ENCODE data around the gene TNFSF11. TPM values are rescaled to one million over a fixed set of nuclear protein-coding genes. Genes with fewer than 3 reads are reported as not detected.
A peak's percentile ranks its signal among the peaks of the same experiment; 100 is the strongest.

Gene TNFSF11
- total RNA-seq, 1 donor from 2014 or later, result not detected

DNA sequence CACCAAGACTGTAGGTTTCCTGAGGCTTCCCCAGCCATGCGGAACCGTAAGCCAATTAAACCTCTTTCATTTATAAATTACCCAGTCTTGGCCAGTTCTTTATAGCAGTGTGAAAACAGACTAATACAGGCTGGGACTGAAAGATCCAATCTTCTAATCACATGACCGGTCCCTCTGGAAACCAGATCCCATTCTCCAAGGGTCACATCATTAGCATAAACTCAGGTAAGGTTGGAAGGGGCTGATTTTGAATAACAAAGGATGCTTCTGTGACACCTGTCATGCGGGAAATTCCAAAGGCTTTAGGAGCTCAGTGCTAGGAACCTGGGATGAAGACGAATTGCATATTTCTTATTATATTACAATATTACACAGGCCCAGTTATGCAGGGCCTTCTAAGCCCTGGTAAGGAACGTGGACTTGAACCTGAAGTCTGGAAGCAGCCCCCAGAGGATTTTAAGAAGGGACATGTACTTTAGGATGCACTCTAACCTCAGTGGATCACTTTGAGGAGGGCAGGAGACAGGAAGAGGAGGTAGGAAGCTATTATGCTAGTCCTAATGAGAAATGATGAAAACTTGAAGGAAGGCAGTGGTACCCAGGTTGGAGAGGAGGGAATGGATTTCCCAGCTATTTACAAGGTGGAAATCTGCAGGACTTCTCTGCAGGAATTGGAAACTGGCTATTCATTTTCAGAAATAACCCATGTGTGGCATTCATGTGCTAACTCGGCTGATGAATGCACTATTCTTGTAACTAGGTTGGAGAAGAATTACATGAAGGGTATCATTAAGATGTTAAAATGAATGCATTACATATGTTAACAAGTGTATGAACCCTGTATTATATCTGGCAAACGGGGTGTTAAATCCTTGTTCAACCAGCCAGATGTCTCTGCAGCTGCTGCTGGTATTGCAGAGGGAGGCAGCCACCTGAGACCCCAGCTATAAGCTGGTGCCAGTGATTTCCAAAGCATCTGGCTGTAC is 19.3 kb downstream of the TNFSF11 start:
- Histone ChIP-seq H3K9me3 (no peaks in the 10 kb centered on the region), H3K4me3 (no peak overlapping the region), H3K4me1 (no peaks in the 10 kb centered on the region), H3K27ac (no peak overlapping the region), H3K36me3 (no peaks in the 10 kb centered on the region), H3K27me3 (no peaks in the 10 kb centered on the region)
- intact Hi-C loops (cut with DNase I), result loop anchor here (10.0 kb wide), 1 partner anchor 1282 kb away; the partner anchor contains the start of genes CCDC122 and LACC1
- no peak for DNase-seq (ENCODE audit: low spot score in 2 of 2)
- no peak for TF ChIP-seq CTCF (IDR thresholded peaks at IDR 0.05)

DNA sequence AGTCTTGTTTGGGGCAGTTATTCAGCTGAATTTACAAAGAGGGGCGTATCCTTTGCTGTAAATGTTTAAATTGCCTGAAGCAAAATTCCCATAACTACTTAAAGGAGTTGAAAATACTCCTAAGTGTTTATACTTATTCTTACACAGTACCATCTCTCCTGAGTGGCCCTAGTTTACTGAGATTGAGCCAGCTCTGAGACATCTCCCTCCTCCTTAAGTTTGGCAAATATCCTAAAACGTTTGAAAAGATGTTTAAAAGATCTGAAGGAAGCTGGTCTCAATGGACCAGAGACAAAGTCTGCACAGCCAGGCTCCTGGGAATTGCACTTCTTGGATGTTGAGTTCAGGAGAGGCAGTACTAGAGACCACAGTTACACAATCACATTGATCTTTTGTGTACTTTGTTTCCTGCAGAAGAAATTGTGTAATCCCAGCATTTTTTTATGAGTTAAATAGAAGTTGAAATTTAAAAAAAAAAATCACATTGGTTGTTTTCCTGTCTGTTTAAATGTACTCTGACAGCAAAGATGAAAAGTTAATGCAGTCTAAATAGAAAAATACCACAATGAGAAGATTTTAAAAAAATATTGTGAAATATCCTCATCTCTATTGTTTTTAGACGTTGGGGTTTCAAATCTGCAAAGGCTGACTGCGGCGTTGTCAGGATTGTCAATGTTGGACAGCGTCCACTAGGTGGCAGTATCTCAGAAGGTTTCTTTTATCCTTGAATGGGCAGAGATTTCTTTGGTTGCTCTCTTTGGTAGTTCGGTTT is 20.7 kb downstream of the TNFSF11 start:
- no peak overlapping the region for H3K4me3 ChIP-seq
- peak; percentile 47 to 79 (median 75) for TF ChIP-seq CTCF (IDR thresholded peaks at IDR 0.05)
- H3K27me3 ChIP-seq, result no peaks in the 10 kb centered on the region
- no peaks in the 10 kb centered on the region for H3K9me3 ChIP-seq
- no peak overlapping the region for H3K27ac ChIP-seq
- intact Hi-C loops (cut with DNase I), result loop anchor here (10.0 kb wide), 1 partner anchor 1280 kb away; the partner anchor contains the start of genes CCDC122 and LACC1
- DNase-seq (ENCODE audit: low spot score in 2 of 2), result no peak
- H3K4me1 ChIP-seq, result no peaks in the 10 kb centered on the region
- H3K36me3 ChIP-seq, result no peaks in the 10 kb centered on the region

GRCh38 chr13:42595253-42595571 is 21.3 kb downstream of the TNFSF11 start:
- Histone ChIP-seq H3K4me1 (no peaks in the 10 kb centered on the region), H3K4me3 (no peak overlapping the region), H3K9me3 (no peaks in the 10 kb centered on the region), H3K27me3 (no peaks in the 10 kb centered on the region), H3K36me3 (no peaks in the 10 kb centered on the region), H3K27ac (no peak overlapping the region)
- no peak for TF ChIP-seq CTCF (IDR thresholded peaks at IDR 0.05)
- intact Hi-C loops (cut with DNase I), result loop anchor here (10.0 kb wide), 1 partner anchor 1280 kb away; the partner anchor contains the start of genes CCDC122 and LACC1
- DNase-seq (ENCODE audit: low spot score in 2 of 2), result no peak

DNA sequence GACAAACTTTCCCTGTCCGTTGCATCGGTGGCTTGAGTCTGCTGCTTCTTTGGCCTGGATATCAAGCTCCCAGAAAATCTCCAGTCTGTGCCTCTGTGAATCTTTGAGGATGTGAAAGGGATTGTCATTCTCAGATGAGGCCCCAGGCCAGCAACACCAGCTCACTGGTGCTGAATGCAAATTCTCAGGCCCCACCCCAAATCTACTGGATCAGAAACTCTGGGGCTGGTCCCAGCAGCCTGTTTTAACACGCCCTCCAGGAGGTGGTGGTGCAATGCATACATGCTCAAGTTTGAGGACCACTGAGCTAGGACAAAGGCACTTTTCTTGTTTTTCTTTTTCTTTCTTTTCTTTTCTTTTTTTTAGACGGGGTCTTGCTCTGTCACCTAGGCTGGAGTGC is 23.6 kb downstream of the TNFSF11 start:
- Histone ChIP-seq H3K4me3 (no peak overlapping the region), H3K9me3 (no peaks in the 10 kb centered on the region), H3K27ac (no peak overlapping the region), H3K27me3 (no peaks in the 10 kb centered on the region), H3K36me3 (no peaks in the 10 kb centered on the region), H3K4me1 (no peaks in the 10 kb centered on the region)
- DNase-seq (ENCODE audit: low spot score in 2 of 2), result no peak
- intact Hi-C loops (cut with DNase I), result loop anchor here (10.0 kb wide), 1 partner anchor 1277 kb away; the partner anchor contains the start of genes CCDC122 and LACC1
- no peak for TF ChIP-seq CTCF (IDR thresholded peaks at IDR 0.05)

GRCh38 chr13:42600943-42601342 is 27.0 kb downstream of the TNFSF11 start:
- intact Hi-C loops (cut with DNase I), result no loop called here
- Histone ChIP-seq H3K36me3 (no peaks in the 10 kb centered on the region), H3K4me1 (no peaks in the 10 kb centered on the region), H3K4me3 (no peak overlapping the region), H3K27me3 (no peaks in the 10 kb centered on the region), H3K27ac (no peak overlapping the region), H3K9me3 (no peaks in the 10 kb centered on the region)
- TF ChIP-seq CTCF (IDR thresholded peaks at IDR 0.05), result no peak
- no peak for DNase-seq (ENCODE audit: low spot score in 2 of 2)
